ENCODE measurements around the gene CT45A3. TPM values are rescaled to one million over a fixed set of nuclear protein-coding genes. Genes with fewer than 3 reads are reported as not detected.
A peak's percentile ranks its signal among the peaks of the same experiment; 100 is the strongest.
"Not testable (repeated sequence)": the region's sequence is repeated elsewhere in the genome, so short reads cannot be mapped to it uniquely, and the experiment has no call there.

CT45A3 gene, protein sequence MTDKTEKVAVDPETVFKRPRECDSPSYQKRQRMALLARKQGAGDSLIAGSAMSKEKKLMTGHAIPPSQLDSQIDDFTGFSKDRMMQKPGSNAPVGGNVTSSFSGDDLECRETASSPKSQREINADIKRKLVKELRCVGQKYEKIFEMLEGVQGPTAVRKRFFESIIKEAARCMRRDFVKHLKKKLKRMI
- not detected for total RNA-seq
- not detected for polyA plus RNA-seq
- long read RNA-seq, donor 1, result 0 reads
- long read RNA-seq, donor 2, result 0 reads
- long read RNA-seq, donor 3, result 0 reads

DNA sequence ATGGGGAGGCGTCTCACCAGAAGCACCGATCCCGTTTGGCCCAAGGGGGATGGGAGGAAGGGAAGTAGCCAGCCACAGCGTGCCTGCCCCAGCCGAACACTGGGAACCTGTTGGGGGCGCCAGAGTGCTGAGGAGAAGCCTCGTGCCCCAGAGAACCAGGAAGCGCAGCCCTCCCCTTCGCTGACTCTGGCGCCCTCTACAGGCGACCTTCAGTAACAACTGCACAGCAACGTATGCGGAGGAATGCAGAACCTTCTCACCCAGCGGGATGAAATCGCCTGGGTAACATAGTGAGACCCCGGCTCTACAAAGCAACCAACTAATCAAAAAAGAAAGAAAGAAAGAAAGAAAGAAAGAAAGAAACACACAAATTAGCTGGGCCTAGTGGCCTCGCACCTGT is at the start of gene CT45A3:
Gene CT45A3, minus strand, starts transcription at position 101 of the 400 bp plus-strand sequence. CDS start 3,747 bp downstream, outside the sequence.
- H3K4me1 ChIP-seq; ATAC-seq; H3K36me3 ChIP-seq; H3K27me3 ChIP-seq; H3K9me3 ChIP-seq; intact Hi-C loops (cut with DNase I); H3K4me3 ChIP-seq; H3K27ac ChIP-seq; DNase-seq: not testable (repeated sequence)
- WGBS, 4 donors, result no CpG with 5 or more reads among the region's 17 CpGs

DNA sequence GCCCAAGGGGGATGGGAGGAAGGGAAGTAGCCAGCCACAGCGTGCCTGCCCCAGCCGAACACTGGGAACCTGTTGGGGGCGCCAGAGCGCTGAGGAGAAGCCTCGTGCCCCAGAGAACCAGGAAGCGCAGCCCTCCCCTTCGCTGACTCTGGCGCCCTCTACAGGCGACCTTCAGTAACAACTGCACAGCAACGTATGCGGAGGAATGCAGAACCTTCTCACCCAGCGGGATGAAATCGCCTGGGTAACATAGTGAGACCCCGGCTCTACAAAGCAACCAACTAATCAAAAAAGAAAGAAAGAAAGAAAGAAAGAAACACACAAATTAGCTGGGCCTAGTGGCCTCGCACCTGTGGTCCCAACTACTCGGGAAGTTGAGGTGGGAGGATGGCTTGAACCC is 34.7 kb upstream of the CT45A3 start, which contains the start of gene CT45A6:
Gene CT45A6, minus strand, starts transcription at position 101 of the 400 bp plus-strand sequence. CDS start 3,794 bp downstream, outside the sequence.
- H3K27me3 ChIP-seq; H3K27ac ChIP-seq; ATAC-seq; H3K4me3 ChIP-seq; H3K36me3 ChIP-seq; H3K4me1 ChIP-seq; intact Hi-C loops (cut with DNase I); DNase-seq; H3K9me3 ChIP-seq: not testable (repeated sequence)
- WGBS, 4 donors, result no CpG with 5 or more reads among the region's 16 CpGs

DNA sequence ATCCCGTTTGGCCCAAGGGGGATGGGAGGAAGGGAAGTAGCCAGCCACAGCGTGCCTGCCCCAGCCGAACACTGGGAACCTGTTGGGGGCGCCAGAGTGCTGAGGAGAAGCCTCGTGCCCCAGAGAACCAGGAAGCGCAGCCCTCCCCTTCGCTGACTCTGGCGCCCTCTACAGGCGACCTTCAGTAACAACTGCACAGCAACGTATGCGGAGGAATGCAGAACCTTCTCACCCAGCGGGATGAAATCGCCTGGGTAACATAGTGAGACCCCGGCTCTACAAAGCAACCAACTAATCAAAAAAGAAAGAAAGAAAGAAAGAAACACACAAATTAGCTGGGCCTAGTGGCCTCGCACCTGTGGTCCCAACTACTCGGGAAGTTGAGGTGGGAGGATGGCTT is 17.4 kb upstream of the CT45A3 start, which contains the start of gene CT45A5:
Gene CT45A5, minus strand, starts transcription at position 101 of the 400 bp plus-strand sequence. CDS start 3,774 bp downstream, outside the sequence.
- H3K4me1 ChIP-seq; intact Hi-C loops (cut with DNase I); H3K9me3 ChIP-seq; H3K4me3 ChIP-seq; ATAC-seq; H3K36me3 ChIP-seq; H3K27ac ChIP-seq; DNase-seq; H3K27me3 ChIP-seq: not testable (repeated sequence)
- no CpG with 5 or more reads among the region's 16 CpGs for WGBS, 4 donors

DNA sequence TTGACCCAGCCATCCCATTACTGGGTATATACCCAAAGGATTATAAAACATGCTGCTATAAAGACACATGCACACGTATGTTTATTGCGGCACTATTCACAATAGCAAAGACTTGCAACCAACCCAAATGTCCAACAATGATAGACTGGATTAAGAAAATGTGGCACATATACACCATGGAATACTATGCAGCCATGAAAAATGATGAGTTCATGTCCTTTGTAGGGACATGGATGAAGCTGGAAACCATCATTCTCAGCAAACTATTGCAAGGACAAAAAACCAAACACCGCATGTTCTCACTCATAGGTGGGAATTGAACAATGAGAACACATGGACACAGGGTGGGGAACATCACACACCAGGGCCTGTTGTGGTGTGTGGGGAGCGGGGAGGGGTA is 23.3 kb downstream of the CT45A3 start:
- DNase-seq; H3K9me3 ChIP-seq; ATAC-seq; intact Hi-C loops (cut with DNase I); H3K27me3 ChIP-seq; H3K4me1 ChIP-seq; H3K4me3 ChIP-seq; H3K27ac ChIP-seq; H3K36me3 ChIP-seq: not testable (repeated sequence)
- 85 to 98% (median 89%) methylated on average over 4 of the region's 4 CpGs for WGBS, 4 donors

DNA sequence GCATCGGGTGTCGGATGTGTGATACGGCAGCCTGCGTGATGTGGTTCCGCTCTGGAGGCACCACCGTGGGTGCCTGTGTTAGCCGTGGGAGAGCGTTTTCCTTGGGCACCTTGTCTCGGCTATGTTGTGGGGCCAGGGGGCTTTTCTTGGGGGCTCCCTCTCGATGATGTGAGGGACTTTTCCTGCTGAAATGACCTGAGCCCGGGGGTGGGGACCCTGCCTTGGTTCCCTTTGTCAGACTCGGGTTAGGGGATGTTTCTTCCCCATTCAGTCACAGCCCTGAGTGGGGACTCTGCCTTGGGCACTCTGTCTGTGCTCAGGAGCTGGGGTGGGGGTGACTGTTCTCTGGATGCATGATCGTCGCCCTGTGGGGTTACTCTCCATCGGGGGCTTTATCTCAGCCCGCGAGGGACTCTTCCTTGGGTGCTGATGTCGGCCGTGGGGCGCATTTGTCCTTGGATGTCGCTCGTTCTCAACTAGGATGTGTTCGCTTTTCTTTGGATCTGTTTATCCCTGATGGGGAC is 26.7 kb downstream of the CT45A3 start:
- H3K9me3 ChIP-seq, result no peaks in the 10 kb centered on the region
- no peaks in the 10 kb centered on the region for H3K36me3 ChIP-seq
- DNase-seq (no peak), ATAC-seq (no peak)
- WGBS, 4 donors, result 84 to 90% (median 86%) methylated on average over 19 to 23 of the region's 23 CpGs
- H3K27me3 ChIP-seq, result peaks cover 0 to 7% (median 0%) of the 10 kb centered on the region in 9 donors
- TF ChIP-seq, protein P1, sequence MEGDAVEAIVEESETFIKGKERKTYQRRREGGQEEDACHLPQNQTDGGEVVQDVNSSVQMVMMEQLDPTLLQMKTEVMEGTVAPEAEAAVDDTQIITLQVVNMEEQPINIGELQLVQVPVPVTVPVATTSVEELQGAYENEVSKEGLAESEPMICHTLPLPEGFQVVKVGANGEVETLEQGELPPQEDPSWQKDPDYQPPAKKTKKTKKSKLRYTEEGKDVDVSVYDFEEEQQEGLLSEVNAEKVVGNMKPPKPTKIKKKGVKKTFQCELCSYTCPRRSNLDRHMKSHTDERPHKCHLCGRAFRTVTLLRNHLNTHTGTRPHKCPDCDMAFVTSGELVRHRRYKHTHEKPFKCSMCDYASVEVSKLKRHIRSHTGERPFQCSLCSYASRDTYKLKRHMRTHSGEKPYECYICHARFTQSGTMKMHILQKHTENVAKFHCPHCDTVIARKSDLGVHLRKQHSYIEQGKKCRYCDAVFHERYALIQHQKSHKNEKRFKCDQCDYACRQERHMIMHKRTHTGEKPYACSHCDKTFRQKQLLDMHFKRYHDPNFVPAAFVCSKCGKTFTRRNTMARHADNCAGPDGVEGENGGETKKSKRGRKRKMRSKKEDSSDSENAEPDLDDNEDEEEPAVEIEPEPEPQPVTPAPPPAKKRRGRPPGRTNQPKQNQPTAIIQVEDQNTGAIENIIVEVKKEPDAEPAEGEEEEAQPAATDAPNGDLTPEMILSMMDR (IDR thresholded peaks at IDR 0.05), result no peak
- TF ChIP-seq POLR2A (IDR thresholded peaks at IDR 0.05), result no peak
- no peak overlapping the region for H3K4me3 ChIP-seq
- H3K4me1 ChIP-seq, result no peaks in the 10 kb centered on the region
- no peak overlapping the region for H3K27ac ChIP-seq
- intact Hi-C loops (cut with DNase I), result no loop called here

DNA sequence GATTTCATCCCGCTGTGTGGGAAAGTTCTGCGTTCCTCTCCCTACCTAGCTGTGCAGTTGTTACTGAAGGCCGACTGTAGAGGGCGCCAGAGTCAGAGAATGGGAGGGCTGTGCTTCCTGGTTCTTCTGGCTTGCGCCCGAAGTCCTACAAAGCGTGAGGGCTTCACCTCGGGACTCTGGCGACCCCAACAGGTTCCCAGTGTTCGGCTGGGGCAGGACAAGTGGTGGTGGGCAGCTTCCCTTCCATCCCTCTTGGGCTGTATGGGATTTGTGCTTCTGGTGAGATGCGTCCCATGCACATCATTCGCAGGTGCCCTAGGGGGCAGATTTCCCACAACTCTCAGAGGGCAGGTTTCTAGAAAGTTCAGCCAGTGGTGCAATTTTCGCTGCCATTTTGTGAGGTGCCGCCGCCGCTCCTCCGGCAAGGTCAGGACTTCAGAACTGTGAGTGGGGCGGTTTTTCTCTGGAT is 27.3 kb downstream of the CT45A3 start:
- no peak for DNase-seq
- intact Hi-C loops (cut with DNase I), result no loop called here
- ATAC-seq, result no peak

More for the DNA sequence above, 27.3 kb downstream of the CT45A3 start:
- H3K4me1 ChIP-seq, result no peaks in the 10 kb centered on the region
- no peaks in the 10 kb centered on the region for H3K36me3 ChIP-seq
- no peaks in the 10 kb centered on the region for H3K9me3 ChIP-seq
- peaks cover 0 to 7% (median 0%) of the 10 kb centered on the region in 9 donors for H3K27me3 ChIP-seq
- TF ChIP-seq POLR2A (IDR thresholded peaks at IDR 0.05), result no peak
- TF ChIP-seq, protein P1 (IDR thresholded peaks at IDR 0.05), result peak in 5 of 12 donors; percentile 10 to 29 (median 19)
- no peak overlapping the region for H3K4me3 ChIP-seq
- H3K27ac ChIP-seq, result no peak overlapping the region
- 54 to 74% (median 60%) methylated on average over 18 of the region's 18 CpGs for WGBS, 4 donors
